Measurements from ENCODE around the gene BCR.

DNA sequence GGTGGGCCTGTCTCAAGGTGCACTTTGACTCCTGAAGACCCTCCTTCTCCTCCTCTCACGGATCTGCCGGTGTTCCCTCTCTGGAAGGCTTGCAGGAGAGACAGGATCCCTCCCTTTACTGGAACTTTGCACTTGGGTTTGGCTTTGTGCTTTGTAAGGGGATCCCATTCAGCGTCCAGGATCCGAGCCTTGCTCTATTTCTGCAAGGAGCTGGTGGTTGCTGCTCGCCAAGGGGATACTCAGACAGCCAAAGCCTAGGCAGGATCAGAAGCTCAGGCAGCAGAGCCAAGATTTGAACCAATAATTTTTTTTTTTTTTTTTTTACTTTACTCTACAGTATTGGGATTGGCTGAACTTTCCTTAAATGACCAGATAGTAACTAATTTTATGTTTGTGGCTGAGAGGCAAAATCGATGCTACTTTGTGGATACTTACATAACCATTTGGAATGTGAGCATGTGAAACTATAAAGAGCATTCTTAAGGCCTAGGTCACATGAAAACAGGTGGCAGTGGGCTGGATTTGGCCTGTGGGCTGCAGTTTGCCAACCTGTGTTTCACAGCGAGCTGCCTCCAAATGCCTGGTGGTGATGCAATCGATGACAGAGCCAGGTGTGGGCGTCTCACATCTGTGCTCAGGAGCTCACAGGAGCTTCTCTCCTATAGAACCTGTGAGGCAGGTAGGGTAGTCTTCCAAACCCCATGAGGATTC, 25.2 kb downstream of the BCR start:
- TF ChIP-seq YY1 (IDR thresholded peaks at IDR 0.05; ENCODE audit: insufficient read depth, insufficient read length): no peak
- no peak for TF ChIP-seq ZNF274 (IDR thresholded peaks at IDR 0.05; ENCODE audit: low read depth, low read length)
- no peak for TF ChIP-seq SUZ12 (IDR thresholded peaks at IDR 0.05; ENCODE audit: extremely low read depth, insufficient read depth, insufficient read length)

All from NT2/D1 (cell line).